Ovary (tissue), 9 donors: ENCODE results near the gene GXYLT2. TPM values are rescaled to one million over a fixed set of nuclear protein-coding genes. Genes with fewer than 3 reads are reported as not detected.

Source experiments
- DNase-seq, 5 donors: peaks; one replicate each; pipeline ENCODE4 v3.0.0-alpha.2; 2019 to 2020
- H3K27ac ChIP-seq, 2 donors: fragments of 200-600 bp; one replicate each; pipeline versions ENCODE4 v1.5.1 to v1.8.0; 2019 to 2022
- H3K27me3 ChIP-seq: fragments of 200-600 bp; one replicate; pipeline ENCODE4 v1.8.0; 2022
- H3K36me3 ChIP-seq: fragments of 200-600 bp; sonication (generic); one replicate; pipeline ENCODE4 v1.5.1; 2019
- H3K4me1 ChIP-seq: one replicate; pipeline ENCODE4 v1.8.1; 2013; ENCODE audit warnings: mild to moderate bottlenecking, moderate library complexity; ENCODE audit not compliant: insufficient read depth
- H3K4me3 ChIP-seq: fragments of 200-600 bp; sonication (generic); one replicate; pipeline ENCODE4 v1.5.1; 2017
- H3K9me3 ChIP-seq, 2 donors: fragments of 200-600 bp in 1 of 2; sonication (generic) in 1 of 2; one replicate each; pipeline versions ENCODE4 v1.5.1 to v1.8.1; 2013 to 2019; ENCODE audit warnings: mild to moderate bottlenecking in 1 of 2, moderate library complexity in 1 of 2
- CTCF ChIP-seq, 3 donors: fragments of 450-650 bp in 2 of 3; fragments of 200-600 bp in 1 of 3; IDR thresholded peaks; one replicate each; pipeline versions ENCODE4 v1.5.1 to v1.8.0; 2016 to 2022; ENCODE audit warnings: antibody characterized with exemption in 3 of 3, mild to moderate bottlenecking in 1 of 3
- EP300 ChIP-seq: sonication (generic); formaldehyde crosslinking; IDR thresholded peaks from one replicate; pipeline ENCODE4 v1.6.1; 2017; ENCODE audit warnings: antibody characterized with exemption
- POLR2A ChIP-seq: fragments of 450-650 bp; IDR thresholded peaks from one replicate; pipeline ENCODE4 v1.6.1; 2017; ENCODE audit warnings: antibody characterized with exemption, mild to moderate bottlenecking, moderate library complexity
- WGBS, 3 donors: extraction: QIAGEN DNeasy Blood & Tissue Kit in 1 of 3; methylation state at CpG; one replicate each; pipeline versions ENCODE4 v1.1.5 to v1.1.7; 2013 to 2017; 5-methylcytosine and 5-hydroxymethylcytosine counted together
- intact Hi-C, 4 donors: fragments of 100-400 bp; cut with DNase I; formaldehyde crosslinking; loops; one replicate each; pipeline versions ENCODE4 v1.11.0 to v1.15.1; 2022 to 2023
- polyA plus RNA-seq, 2 donors: library from polyadenylated mRNA; stranded (reverse); fragments of 200-250 nt in 1 of 2; fragments of 350-450 nt in 1 of 2; fragmentation: Illumina TruSeq in 1 of 2; extraction: RNeasy Lipid Tissue Mini Kit (QIAGEN cat#74804) in 1 of 2; gene quantifications; one replicate each; pipeline ENCODE4 v1.2.3, GENCODE V29; 2013 to 2014
- total RNA-seq, 7 donors: library from RNA; depleted of rRNA in 2 of 7; stranded (reverse); fragments of >200 nt in 2 of 7; fragmentation: NEBNext Ultra II Directional in 3 of 7; extraction: Animal tissue kit (Norgen Biotek cat#: 25700) in 3 of 7; gene quantifications; one replicate each; pipeline versions ENCODE4 v1.1.0 to v1.2.4, GENCODE V29; 2016 to 2023
- donor health status: DM: no; HTN: no; CAD: no; lungs with moderate emphysema.
- donor health status: DM: no; HTN: no; CAD: no.
- donor health status: Bipolar disorder and iron deficiency.
- donor health status: DM: yes; HTN: yes; CAD: no.
- donor health status: DM: no; HTN: no; CAD: no.
- donor health status: DM: yes; HTN: yes; CAD: no.

Gene GXYLT2
- total and polyA plus RNA-seq, 9 donors = 9.4 to 86.0 (median 43.7) TPM

- TF ChIP-seq CTCF (IDR thresholded peaks at IDR 0.05) (no peak), EP300 (no peak), POLR2A (no peak)
- no peaks in the 10 kb centered on the region for H3K9me3 ChIP-seq
- no peak overlapping the region for H3K4me3 ChIP-seq
- peaks cover 10% of the 10 kb centered on the region for H3K4me1 ChIP-seq
- DNase-seq = no peak
- intact Hi-C loops = no loop called here
- 87 to 90% (median 88%) methylated on average over 4 of the region's 4 CpGs for WGBS, 3 donors
- no peaks in the 10 kb centered on the region for H3K36me3 ChIP-seq
- no peaks in the 10 kb centered on the region for H3K27me3 ChIP-seq
- no peak overlapping the region for H3K27ac ChIP-seq
Measured at GRCh38 chr3:73018298-73018697, 130.5 kb downstream of the GXYLT2 start.

GRCh38 chr3:73018790-73019441 is 131.1 kb downstream of the GXYLT2 start:
- intact Hi-C loops = no loop called here
- TF ChIP-seq POLR2A (no peak), CTCF (IDR thresholded peaks at IDR 0.05) (no peak), EP300 (no peak)
- no peak for DNase-seq
- H3K27me3 ChIP-seq = no peaks in the 10 kb centered on the region
- H3K36me3 ChIP-seq = no peaks in the 10 kb centered on the region
- H3K4me1 ChIP-seq = peaks cover 8% of the 10 kb centered on the region
- no peak overlapping the region for H3K27ac ChIP-seq
- H3K4me3 ChIP-seq = no peak overlapping the region
- no peaks in the 10 kb centered on the region for H3K9me3 ChIP-seq
- 91 to 96% (median 94%) methylated on average over 5 of the region's 5 CpGs for WGBS, 3 donors

- intact Hi-C loops = loop anchor here in 1 of 4 donors (5.0 kb wide), 1 partner anchor 669 kb away; no protein-coding TSS in a partner anchor
- TF ChIP-seq CTCF (IDR thresholded peaks at IDR 0.05) (no peak), EP300 (no peak), POLR2A (no peak)
- Histone ChIP-seq H3K27me3 (peaks cover 3% of the 10 kb centered on the region), H3K4me3 (no peak overlapping the region), H3K27ac (no peak overlapping the region), H3K9me3 (no peaks in the 10 kb centered on the region), H3K4me1 (peaks cover 8% of the 10 kb centered on the region), H3K36me3 (no peaks in the 10 kb centered on the region)
- WGBS, 3 donors = 67 to 93% (median 67%) methylated on average over 4 of the region's 4 CpGs
- no peak for DNase-seq
Measured at GRCh38 chr3:73021301-73021835, 133.5 kb downstream of the GXYLT2 start.

GRCh38 chr3:73024836-73025235 is 137.0 kb downstream of the GXYLT2 start:
- no peak overlapping the region for H3K27ac ChIP-seq
- intact Hi-C loops = loop anchor here in 1 of 4 donors (5.0 kb wide), 1 partner anchor 673 kb away; no protein-coding TSS in a partner anchor
- H3K4me1 ChIP-seq = peaks cover 9% of the 10 kb centered on the region
- DNase-seq = no peak
- peaks cover 3% of the 10 kb centered on the region for H3K27me3 ChIP-seq
- H3K9me3 ChIP-seq = no peaks in the 10 kb centered on the region
- no peak overlapping the region for H3K4me3 ChIP-seq
- no peaks in the 10 kb centered on the region for H3K36me3 ChIP-seq
- TF ChIP-seq EP300 = no peak
- TF ChIP-seq CTCF (IDR thresholded peaks at IDR 0.05) = no peak
- no peak for TF ChIP-seq POLR2A
